SH-SY5Y (cell line): ENCODE results near the gene IER5L.

ENCODE experiments used
- GATA2 ChIP-seq: IDR thresholded peaks from 2 replicates; pipeline ENCODE4 v1.6.1; 2011; ENCODE audit warnings: mild to moderate bottlenecking, low read depth, low read length
- GATA3 ChIP-seq: IDR thresholded peaks from 2 replicates; pipeline ENCODE4 v1.6.1; 2011; ENCODE audit warnings: low read depth, mild to moderate bottlenecking, low read length, moderate library complexity

DNA sequence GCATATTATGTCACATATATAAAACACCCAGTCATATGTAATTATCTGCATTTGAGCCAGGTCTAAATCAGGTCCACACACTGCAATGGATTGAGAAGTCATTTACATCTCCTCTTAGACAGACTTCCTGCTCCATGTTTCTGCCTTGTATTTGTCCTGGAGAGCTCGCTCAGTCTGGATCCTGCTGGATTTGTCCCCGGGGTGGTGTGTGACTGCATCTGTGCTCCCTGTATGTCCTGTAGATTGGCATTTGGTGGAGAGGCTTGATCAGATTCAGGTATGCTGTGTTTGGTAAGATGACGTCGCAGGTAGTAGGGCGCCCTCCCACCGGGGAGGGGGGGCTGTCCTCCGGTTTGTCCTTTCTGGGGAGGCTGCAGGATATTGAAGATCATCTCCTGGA is 33.6 kb upstream of the IER5L start:
- TF ChIP-seq GATA3 (no peak), GATA2 (no peak)
